ENCODE data around the gene UBE2I.
A peak's percentile ranks its signal among the peaks of the same experiment; 100 is the strongest.
"Not testable (repeated sequence)": the region's sequence is repeated elsewhere in the genome, so short reads cannot be mapped to it uniquely, and the experiment has no call there.

The UBE2I gene

DNA sequence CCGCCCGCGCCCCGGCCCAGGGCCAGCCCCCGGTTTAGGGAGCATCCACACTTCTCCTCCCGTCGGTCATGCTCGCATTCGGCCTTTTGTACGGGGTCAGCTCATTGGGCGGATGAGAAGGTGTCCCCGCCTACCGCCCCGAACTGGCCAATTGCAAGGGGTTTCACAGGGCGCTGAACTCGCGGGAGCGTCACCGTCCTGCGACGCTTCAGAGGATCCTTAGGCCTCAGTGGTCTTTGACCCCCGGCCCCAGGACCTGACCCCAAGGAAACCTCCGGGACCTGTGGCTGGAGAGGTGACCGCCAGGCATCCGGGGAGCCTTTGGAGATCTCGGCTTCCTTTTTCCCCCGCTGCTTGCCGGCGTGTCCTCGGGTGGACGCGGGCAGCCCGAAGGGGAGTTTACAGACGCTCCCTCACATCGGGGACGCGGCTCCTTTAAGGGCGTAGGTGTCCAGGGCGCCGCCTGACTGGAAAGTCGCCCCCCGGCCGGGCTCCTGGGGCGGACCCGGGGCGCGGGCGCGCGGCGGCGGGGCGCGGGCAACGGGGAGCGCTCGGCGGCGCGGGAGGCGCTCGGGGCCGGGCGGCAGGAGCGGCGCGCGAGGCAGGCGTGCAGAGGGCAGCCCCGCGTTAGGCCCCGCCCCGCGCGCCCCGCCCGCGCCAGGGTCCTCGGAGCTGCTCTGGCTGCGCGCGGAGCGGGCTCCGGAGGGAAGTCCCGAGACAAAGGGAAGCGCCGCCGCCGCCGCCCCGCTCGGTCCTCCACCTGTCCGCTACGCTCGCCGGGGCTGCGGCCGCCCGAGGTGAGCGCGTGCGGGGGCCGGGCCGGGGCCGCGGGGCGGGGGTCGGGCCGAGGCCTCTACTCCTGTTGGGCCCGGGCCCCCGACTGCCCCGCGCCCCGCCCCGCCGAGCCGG is at the start of gene UBE2I:
Gene UBE2I (plus strand): TSS at position 660 of the 909 bp plus-strand sequence. CDS start 4,395 bp downstream, outside the sequence.
- H3K27ac ChIP-seq, result peak within 1 kb of the TSS; percentile 94
- peak; percentile 91 for DNase-seq (ENCODE audit: low read depth, low spot score)

DNA sequence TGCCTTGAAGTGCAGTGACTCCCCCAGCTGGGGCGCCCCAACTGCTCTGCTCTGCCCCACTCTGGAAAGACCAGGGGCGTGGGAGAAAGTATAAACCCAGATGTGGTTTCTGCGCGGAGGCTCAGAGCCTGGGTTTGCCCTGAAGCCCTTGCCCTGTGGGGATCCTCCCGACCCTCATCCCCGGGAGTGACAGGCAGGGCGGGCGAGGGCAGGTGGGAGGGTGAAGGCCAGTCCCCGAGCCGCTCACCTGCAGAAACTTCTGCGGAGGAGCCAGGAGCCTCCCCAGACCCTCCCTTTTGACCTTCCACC is 49.7 kb upstream of the UBE2I start:
- no peak for DNase-seq (ENCODE audit: low read depth, low spot score)

DNA sequence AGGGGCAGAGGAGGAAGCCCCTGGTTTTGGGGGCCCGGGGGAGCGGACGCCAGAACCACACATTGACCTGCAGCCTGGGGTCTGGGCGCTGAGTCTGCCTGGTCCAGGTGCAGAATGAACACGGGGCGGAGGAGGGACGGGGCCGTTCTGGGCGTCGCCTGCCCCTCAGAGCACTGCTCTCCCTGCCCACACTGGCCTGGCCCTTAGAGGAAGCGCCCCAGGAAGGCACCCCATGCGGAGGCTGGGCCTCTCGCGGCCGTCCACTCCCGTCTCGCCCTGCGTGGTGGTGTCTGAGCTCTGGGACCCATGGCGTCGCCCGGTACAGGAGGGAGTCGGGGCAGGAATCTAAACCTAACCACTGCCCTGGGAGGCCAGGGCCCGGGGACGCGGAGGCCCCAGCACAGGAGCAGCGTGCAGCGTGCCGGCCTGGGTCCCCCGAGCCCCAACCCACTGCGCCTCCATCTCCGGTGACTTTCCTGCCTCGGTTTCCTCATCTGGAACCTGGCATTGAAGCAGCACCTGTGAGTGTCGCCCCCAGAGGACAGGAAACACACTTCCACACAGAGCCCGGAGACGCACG is 49.2 kb upstream of the UBE2I start:
- no peak for DNase-seq (ENCODE audit: low read depth, low spot score)
- no peak overlapping the region for H3K27ac ChIP-seq

More for the DNA sequence above, 49.7 kb upstream of the UBE2I start:
- H3K27ac ChIP-seq, result no peak overlapping the region

DNA sequence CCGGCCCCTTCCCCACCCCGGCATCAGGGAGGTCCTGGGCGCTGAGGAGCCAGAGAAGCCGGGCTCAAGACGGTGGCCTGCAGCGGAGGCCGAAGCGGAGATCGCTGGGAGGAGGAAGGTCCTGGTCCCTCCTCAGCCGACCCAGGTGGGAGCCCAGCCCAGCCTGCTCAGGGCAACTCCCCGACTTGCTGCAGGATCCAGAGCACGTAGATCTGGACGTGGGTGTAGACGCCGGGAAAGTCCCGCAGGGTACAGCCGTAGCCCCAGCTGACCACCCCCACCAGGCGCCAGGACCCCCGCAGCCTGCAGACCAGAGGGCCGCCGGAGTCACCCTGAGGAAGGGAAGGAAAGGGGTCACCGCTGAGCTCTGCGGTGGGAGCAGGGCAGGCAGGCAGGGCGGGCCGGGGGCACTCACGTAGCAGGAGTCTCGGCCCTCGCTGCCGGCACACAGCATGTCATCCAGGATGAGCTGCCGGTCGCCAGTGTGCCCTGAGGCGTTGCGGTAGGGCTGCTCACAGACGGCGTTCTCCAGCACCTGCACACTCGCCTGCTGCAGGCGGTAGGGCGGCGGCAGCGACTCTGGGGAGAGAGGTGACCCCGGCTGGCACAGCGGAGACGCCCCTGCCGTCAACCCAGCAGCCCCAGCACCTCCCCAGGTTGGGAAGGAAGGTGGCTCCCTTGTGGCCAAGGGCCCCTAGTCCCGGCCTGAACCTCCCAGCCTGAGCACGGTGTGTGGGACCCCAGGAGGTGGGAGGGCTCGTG is 48.1 kb upstream of the UBE2I start:
- H3K27ac ChIP-seq, result no peak overlapping the region
- DNase-seq (ENCODE audit: low read depth, low spot score), result no peak

DNA sequence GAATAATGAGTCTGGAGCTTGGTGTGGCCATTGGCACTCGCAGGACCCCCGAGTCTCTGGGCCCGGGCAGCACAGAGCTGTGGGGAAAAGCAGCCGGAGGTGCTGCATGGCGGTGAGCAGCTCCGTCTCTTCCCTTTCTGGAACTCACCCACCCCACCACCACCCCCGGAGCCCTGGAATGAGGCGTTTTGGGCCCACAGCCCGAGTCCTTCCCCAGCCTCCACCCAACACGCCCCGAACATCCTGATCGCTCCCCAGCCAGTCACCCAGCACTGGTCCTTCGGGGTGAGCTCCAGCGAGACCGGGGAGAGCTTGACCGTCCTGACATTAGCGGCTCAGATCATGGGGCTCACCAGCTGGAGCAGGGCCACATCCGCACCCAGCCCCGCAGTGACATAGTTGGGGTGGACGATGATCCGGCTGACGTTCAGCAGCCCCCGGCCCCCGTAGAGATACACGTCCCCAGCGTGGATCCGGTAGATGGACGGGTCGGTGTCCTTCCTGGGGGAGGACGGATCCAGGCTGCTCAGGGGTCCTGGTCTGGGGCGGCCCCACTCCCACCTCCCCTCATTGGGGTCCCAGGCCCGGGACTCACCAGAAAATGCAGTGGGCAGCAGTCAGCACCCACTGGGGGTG is 47.1 kb upstream of the UBE2I start:
- DNase-seq (ENCODE audit: low read depth, low spot score), result no peak
- H3K27ac ChIP-seq, result no peak overlapping the region

DNA sequence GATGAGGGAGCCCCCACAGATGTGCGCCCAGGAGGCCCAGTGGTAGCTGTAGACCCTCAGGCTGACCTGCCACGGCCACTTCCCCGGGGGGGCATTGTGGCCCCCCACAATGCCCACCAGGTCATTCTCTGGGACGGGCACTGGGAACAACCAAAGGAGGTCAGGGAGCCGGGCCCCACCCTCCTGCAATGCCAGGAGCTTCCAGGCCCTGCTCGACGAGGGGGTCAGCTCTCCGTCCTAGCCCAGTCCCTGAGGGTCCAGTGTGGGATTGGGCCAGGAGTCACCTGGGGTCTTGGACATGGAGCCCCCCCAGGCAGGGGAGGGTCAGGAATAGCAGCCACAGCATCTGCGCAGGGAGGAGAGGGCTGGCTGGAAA is 46.6 kb upstream of the UBE2I start:
- no peak for DNase-seq (ENCODE audit: low read depth, low spot score)
- H3K27ac ChIP-seq, result no peak overlapping the region

DNA sequence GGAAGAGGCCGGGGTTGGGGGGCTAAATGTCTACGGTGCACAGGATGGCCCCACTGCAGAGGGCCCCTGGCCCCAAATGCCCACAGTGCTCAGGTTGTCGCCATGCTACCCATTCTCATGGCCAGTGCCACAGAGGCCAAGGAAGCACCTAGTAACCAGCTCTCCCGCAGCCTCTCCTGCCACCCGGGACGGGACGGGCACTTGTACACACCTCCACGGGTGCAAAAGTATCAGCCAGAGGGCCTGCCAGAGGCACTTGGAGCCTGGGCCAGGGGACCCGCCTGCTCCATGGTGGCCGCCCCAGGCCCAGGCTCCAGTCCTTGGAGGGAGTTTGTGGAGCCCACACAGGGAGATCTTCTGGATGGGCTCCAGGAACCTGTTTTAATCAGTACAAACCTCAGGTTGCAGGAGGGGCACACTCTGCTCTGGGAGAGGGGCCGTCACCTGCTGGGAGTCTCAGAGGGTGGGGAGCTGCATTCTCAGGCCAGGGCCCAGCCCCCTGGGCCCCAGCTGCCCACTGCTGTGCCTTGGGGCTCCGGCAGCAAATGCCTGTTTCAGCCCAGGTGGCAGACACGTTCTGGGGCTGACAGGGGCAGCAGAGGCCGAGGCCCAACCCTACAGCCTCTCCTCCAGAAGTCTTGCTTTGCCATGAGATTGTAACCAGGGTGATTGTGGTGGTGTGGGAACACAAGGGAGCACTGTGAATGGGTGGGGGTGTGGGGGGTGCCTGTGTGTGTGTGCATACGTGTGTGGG is 45.7 kb upstream of the UBE2I start:
- H3K27ac ChIP-seq, result no peak overlapping the region

DNA sequence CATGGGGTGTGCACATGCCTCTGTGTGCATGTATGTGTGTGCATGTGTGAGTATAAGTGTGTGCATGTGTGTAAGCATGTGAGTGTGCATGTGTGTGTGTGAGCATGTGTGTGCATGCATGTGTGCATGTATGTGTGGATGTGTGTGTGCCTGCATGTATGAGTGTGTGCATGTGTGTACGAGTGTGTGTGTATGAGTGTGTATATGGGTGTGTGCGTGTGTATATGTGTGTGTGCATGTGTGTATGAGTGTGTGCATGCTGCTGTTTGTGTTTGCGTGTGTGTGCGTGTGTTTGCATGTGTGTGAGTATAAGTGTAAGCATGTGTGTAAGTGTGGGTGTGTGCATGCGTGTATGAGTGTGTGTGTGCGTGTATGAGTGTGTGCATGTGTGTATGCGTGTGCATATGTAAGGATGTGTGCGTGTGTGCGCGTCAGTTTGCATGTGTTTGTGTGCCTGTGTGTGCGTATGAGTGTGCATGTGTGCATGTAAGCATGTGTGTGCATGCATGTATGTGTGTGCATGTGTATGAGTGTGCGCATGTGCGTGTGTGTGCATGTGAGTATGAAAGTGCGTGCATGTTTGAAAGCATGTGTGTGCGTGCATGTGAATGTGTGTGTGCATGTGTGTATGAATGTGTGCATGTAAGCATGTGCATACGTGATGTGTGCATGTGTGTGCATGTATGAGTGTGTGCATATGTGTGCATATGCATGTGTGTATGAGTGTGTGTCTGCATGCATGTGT is 44.9 kb upstream of the UBE2I start:
- no peak for DNase-seq (ENCODE audit: low read depth, low spot score)
- no peak overlapping the region for H3K27ac ChIP-seq

More for the DNA sequence above, 45.7 kb upstream of the UBE2I start:
- DNase-seq (ENCODE audit: low read depth, low spot score), result no peak

DNA sequence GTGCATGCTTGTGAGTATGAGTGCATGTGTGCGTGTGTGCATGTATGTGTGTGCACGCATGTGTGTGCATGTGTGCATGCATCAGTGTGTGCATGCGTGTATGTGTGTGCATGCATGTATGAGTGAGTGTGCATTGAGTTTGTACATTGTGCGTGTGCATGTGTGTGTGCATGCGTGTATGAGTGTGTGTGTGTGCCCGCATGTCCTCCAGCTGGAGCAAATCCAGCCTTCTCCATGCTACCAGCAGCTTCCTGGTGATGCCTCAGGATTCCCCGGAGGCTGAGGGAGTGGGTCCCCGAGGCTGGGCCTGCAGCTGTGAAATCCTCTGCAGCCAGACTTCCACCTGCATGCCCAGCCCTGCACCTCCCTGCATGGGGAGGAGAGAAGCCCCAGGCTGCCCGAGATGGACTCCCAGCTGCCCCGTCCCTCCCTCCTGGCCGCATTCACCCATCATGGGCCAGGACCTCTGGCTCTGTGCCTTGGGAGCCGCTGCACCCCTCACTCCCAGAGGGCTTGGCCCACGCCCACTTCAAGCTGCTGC is 44.3 kb upstream of the UBE2I start:
- no peak overlapping the region for H3K27ac ChIP-seq

DNA sequence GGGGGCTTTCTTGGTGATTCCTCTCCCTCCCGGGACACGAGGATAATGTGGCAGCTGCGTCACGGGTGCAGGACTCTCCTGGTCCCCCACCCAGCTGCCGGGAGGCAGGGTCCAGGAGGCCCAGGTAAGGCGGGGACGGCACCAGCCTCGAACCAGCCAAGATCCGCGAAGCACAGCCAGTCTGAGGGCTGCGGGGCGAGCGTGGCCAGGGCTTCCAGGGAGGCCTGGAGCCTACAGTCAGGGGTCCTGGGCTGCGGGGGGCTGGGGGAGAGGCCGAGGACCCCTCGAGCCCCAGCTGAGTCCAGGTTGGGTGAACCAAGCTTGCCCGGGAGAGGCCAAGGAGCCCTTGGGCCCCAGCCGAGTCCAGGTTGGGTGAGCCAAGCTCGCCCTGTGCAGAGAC is 43.6 kb upstream of the UBE2I start:
- no peak for DNase-seq (ENCODE audit: low read depth, low spot score)
- no peak overlapping the region for H3K27ac ChIP-seq

More for the DNA sequence above, 44.3 kb upstream of the UBE2I start:
- DNase-seq (ENCODE audit: low read depth, low spot score), result no peak

DNA sequence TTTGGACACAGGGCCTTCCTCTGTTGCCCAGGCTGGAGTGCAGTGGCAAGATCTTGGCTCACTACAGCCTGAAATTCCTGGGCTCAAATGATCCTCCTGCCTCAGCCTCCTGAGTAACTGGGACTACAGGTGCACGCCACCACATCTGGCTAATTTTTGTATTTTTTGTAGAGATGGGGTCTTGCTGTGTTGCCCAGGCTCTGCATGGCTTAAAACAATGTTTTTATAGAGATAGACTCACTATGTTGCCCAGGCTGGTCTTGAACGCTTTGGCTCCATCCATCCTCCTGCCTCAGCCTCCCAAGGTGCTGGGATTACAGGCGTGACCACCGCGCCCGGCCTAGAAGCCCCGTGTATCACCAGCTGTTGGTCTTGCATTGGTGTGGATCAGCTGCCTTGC is 40.0 kb upstream of the UBE2I start:
- H3K27ac ChIP-seq; DNase-seq (ENCODE audit: low read depth, low spot score): not testable (repeated sequence)

DNA sequence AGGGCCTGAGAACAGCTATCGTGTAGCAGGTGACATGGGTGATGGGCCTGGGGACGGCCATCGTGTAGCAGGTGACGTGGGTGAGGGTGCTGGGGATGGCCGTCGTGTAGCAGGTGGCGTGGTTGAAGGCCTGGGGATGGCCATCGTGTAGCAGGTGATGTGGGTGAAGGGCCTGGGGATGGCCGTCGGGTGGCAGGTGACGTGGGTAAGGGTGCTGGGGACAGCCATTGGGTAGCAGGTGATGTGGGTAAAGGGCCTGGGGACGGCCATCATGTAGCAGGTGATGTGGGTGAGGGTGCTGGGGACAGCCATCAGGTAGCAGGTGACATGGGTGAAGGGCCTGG is 38.1 kb upstream of the UBE2I start:
- no peak overlapping the region for H3K27ac ChIP-seq
- no peak for DNase-seq (ENCODE audit: low read depth, low spot score)

DNA sequence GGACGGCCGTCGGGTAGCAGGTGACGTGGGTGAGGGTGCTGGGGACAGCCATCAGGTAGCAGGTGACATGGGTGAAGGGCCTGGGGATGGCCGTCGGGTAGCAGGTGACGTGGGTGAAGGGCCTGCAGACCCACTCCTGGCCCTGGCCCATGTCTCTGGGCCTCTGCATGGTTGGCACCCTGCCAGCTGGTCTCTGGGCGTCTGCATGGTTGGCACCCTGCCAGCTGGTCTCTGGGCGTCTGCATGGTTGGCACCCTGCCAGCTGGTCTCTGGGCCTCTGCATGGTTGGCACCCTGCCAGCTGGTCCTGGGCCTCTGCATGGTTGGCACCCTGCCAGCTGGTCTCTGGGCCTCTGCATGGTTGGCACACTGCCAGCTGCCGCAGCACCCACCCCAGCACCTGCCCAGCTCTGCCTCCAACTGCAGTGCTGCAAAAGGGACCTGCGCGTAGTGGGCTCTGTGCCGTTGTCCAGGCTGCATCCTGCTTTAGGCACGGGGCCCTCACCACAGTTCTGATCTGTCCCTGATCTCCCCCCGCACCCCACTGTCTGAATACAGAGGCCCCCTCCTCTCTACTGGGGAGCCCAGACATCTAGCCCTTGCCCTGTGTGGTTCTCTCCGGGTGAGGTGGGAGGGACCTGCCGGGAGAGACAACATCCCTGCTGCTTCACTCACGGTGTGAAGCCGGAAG is 37.6 kb upstream of the UBE2I start:
- H3K27ac ChIP-seq; DNase-seq (ENCODE audit: low read depth, low spot score): not testable (repeated sequence)

DNA sequence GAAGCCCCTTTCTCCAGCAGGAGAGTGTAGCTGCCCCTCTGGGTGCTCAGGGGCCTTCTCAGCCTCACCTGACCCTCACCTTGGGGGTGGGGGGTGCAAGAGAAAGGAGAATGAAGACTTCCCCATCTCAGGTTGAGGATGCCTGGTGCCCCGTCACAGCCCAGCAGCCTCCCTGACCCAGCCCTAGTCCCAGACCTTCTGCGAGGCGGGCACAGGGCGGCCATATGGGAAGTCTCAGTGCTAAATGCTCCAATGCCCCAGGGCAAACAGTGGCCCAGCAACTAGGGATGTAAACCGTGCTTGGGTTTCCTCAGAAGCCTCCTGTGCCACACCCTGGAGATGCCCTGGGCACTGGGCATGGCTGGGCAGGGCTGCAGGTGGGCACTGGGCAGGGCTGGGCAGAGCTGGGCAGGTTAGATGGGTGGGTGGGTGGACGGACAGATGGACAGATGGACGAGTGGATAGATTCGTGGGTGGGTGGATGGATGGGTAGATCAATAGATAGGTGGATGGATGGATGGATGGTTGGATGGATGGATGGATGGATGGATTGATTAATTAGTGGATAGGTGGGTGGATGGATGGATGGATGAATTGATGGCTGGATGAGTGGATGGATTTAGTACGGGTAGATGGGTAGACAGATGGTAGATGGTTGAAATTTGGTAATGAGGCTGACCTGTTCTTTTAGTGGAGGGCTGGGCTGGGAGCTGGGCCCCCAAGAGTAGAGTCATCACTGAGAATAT is 36.8 kb upstream of the UBE2I start:
- no peak overlapping the region for H3K27ac ChIP-seq
- no peak for DNase-seq (ENCODE audit: low read depth, low spot score)

DNA sequence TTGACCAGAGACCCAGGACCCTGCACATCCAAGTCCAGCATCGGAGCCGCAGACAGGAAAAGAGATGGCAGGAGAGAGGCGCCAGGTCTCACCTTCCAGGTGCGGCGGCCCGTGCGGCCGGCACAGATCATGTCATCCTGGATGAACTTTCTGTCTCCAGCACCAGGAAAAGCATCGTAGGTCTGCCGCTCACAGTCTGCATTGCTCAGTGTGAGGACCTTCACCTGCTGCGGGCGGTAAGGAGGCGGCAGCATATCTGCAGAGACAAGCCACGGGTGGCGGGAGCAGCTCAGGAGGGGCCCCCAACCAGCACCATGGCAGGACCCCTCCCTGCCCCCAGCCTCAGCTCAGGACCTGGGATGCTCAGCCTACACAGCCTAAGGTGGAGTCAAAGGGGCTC is 35.6 kb upstream of the UBE2I start:
- no peak overlapping the region for H3K27ac ChIP-seq
- no peak for DNase-seq (ENCODE audit: low read depth, low spot score)

DNA sequence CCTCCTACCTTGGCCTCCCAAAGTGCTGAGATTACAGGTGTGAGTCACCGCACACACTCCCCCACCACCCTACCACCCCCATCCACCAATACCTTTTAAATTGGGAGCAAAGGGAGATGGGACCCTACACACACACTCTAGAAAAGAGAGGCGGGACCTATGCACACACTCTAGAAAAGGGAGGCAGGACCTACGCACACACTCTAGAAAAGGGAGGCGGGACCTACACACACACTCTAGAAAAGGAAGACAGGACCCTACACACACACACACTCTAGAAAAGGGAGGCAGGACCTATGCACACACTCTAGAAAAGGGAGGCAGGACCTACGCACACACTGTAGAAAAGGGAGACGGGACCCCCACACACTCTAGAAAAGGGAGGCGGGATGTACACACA is 34.7 kb upstream of the UBE2I start:
- no peak overlapping the region for H3K27ac ChIP-seq
- no peak for DNase-seq (ENCODE audit: low read depth, low spot score)

DNA sequence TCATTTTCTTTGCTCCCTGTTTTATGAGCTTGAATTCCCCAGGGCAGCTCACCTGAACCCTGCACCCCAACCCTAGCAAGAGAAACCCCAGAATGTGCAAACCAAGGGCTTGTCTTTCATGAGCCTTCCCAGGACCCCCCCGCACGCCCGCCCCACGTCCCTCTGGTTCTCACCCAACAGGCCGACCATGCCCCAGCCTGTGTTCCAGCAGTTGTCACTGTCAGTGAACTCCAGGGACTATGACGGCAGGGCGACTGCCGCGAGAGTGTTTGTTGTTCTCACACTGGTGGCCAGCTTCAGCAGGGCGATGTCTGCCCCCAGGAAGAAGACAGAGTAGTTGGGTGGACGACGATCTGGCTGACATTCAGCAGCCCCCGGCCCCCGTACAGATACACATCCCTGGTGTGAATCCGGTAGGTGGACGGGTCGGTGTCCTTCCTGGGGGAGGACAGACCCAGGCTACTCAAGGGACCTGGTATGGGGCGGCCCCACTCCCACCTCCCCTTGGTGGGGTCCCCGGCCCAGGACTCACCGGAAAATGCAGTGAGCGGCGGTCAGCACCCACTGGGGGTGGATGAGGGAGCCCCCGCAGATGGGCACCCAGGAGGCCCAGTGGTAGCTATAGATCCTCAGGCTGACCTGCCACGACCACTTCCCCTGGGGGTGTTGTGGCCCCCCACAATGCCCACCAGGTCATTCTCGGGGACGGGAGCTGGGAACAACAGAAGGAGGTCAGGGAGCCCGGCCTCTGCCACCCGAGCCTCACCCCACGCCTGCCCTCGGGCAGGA is 33.5 kb upstream of the UBE2I start:
- no peak for DNase-seq (ENCODE audit: low read depth, low spot score)
- H3K27ac ChIP-seq, result no peak overlapping the region

All from epithelial cell of prostate (primary cell).